ENCODE data around the gene CCDC187. TPM values are rescaled to one million over a fixed set of nuclear protein-coding genes. Genes with fewer than 3 reads are reported as not detected.

Gene CCDC187
- total RNA-seq, 1 donor from 2014 or later: not detected

- Histone ChIP-seq H3K4me1 (peaks cover 45% of the 10 kb centered on the region), H3K9me3 (no peaks in the 10 kb centered on the region), H3K27me3 (no peaks in the 10 kb centered on the region), H3K36me3 (peaks cover 0 to 7% of the 10 kb centered on the region in 2 donors), H3K27ac (peak overlapping the region; percentile 22), H3K4me3 (peak overlapping the region; percentile 30 to 46)
- intact Hi-C loops (cut with DNase I): no loop called here
- TF ChIP-seq CTCF (IDR thresholded peaks at IDR 0.05): no peak
- TF ChIP-seq POLR2AphosphoS5 (IDR thresholded peaks at IDR 0.05; ENCODE audit: insufficient read depth in 1 of 2, low read depth in 1 of 2): no peak
- no peak for TF ChIP-seq POLR2A (IDR thresholded peaks at IDR 0.05)
- no peak for DNase-seq (ENCODE audit: extremely low spot score in 2 of 2)
Measured at GRCh38 chr9:136342181-136343120, 38.6 kb upstream of the CCDC187 start.

GRCh38 chr9:136341769-136342168 is 37.9 kb upstream of the CCDC187 start:
- H3K27me3 ChIP-seq: no peaks in the 10 kb centered on the region
- H3K27ac ChIP-seq: no peak overlapping the region
- no peak for DNase-seq (ENCODE audit: extremely low spot score in 2 of 2)
- peaks cover 38% of the 10 kb centered on the region for H3K4me1 ChIP-seq
- TF ChIP-seq POLR2A (IDR thresholded peaks at IDR 0.05): no peak
- TF ChIP-seq POLR2AphosphoS5 (IDR thresholded peaks at IDR 0.05; ENCODE audit: insufficient read depth in 1 of 2, low read depth in 1 of 2): no peak
- no peak for TF ChIP-seq CTCF (IDR thresholded peaks at IDR 0.05)
- H3K36me3 ChIP-seq: peaks cover 0 to 7% of the 10 kb centered on the region in 2 donors
- no peaks in the 10 kb centered on the region for H3K9me3 ChIP-seq
- H3K4me3 ChIP-seq: peak overlapping the region in 1 of 2 donors; percentile 30
- intact Hi-C loops (cut with DNase I): no loop called here

- peaks cover 0 to 7% of the 10 kb centered on the region in 2 donors for H3K36me3 ChIP-seq
- TF ChIP-seq POLR2AphosphoS5 (IDR thresholded peaks at IDR 0.05; ENCODE audit: insufficient read depth in 1 of 2, low read depth in 1 of 2) (no peak), CTCF (IDR thresholded peaks at IDR 0.05) (no peak), POLR2A (IDR thresholded peaks at IDR 0.05) (no peak)
- no peak overlapping the region for H3K4me3 ChIP-seq
- H3K9me3 ChIP-seq: no peaks in the 10 kb centered on the region
- no peak for DNase-seq (ENCODE audit: extremely low spot score in 2 of 2)
- no peaks in the 10 kb centered on the region for H3K27me3 ChIP-seq
- H3K4me1 ChIP-seq: peaks cover 32% of the 10 kb centered on the region
- intact Hi-C loops (cut with DNase I): no loop called here
- H3K27ac ChIP-seq: no peak overlapping the region
Measured at GRCh38 chr9:136341042-136341655, 37.3 kb upstream of the CCDC187 start.

GRCh38 chr9:136340356-136341041 is 36.6 kb upstream of the CCDC187 start:
- no peak overlapping the region for H3K27ac ChIP-seq
- TF ChIP-seq POLR2A (IDR thresholded peaks at IDR 0.05) (no peak), POLR2AphosphoS5 (IDR thresholded peaks at IDR 0.05; ENCODE audit: insufficient read depth in 1 of 2, low read depth in 1 of 2) (no peak), CTCF (IDR thresholded peaks at IDR 0.05) (no peak)
- no peak for DNase-seq (ENCODE audit: extremely low spot score in 2 of 2)
- intact Hi-C loops (cut with DNase I): no loop called here
- H3K36me3 ChIP-seq: peaks cover 0 to 7% of the 10 kb centered on the region in 2 donors
- H3K4me1 ChIP-seq: peaks cover 25% of the 10 kb centered on the region
- H3K27me3 ChIP-seq: no peaks in the 10 kb centered on the region
- no peak overlapping the region for H3K4me3 ChIP-seq
- H3K9me3 ChIP-seq: no peaks in the 10 kb centered on the region
